ENCODE results near the gene STARD9. TPM values are rescaled to one million over a fixed set of nuclear protein-coding genes. Genes with fewer than 3 reads are reported as not detected.

Gene STARD9
- total and polyA plus RNA-seq, 2 experiments from 2014 or later = 0.60 to 1.4 TPM

DNA sequence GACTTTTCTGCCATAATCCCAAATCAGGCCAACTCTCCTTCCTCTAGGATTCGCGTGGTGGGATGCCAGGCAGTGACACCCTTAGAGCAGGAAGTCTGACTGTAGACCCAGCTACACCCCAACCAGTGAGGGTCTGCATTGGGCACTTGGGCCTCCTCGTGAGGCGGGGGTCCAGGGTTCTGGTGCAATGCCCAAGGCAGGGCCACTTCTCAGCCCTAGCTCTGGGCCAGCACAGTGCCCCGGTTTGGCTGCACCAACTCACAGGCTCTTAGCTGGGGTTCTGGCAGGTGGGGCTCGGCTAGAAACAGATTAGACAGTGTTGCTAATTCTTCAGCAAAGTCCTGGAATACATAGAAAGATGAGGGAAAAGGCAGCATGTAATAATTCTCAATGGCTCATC is 148.9 kb downstream of the STARD9 start:
- Histone ChIP-seq H3K36me3 (ENCODE audit: low read depth) (peaks cover 23% of the 10 kb centered on the region; the same call in 1 of the 2 replicates), H3K4me3 (no peak overlapping the region), H3F3A (ENCODE audit: insufficient read depth) (no peaks in the 10 kb centered on the region), H4K20me1 (ENCODE audit: insufficient read depth) (no peaks in the 10 kb centered on the region), H3K4me1 (ENCODE audit: insufficient read depth) (no peaks in the 10 kb centered on the region), H3K9me2 (ENCODE audit: insufficient read depth) (no peaks in the 10 kb centered on the region), H2AFZ (no peak overlapping the region), H3K27ac (no peak overlapping the region), H3K79me2 (ENCODE audit: insufficient read depth) (no peaks in the 10 kb centered on the region), H3K9ac (no peak overlapping the region), H3K4me2 (ENCODE audit: unreplicated experiment) (no peak overlapping the region), H3K9me3 (ENCODE audit: low read depth) (no peaks in the 10 kb centered on the region), H3K27me3 (replicated peaks; ENCODE audit: insufficient read depth) (no peaks in the 10 kb centered on the region)
- TF ChIP-seq EZH2phosphoT487 (IDR thresholded peaks at IDR 0.05; ENCODE audit: insufficient read depth, low read depth) (no peak), EZH2 (IDR thresholded peaks at IDR 0.05; ENCODE audit: insufficient read depth, poor library complexity, severe bottlenecking) (no peak)
- 80 to 81% methylated on average over 6 of the region's 6 CpGs for WGBS, 2 experiments (ENCODE audit: low coverage in 1 of 2, low lambda C conversion rate in 2 of 2, missing lambda C conversion rate in 2 of 2)
- in situ Hi-C loops (cut with MboI) = no loop called here
- no peak for DNase-seq

DNA sequence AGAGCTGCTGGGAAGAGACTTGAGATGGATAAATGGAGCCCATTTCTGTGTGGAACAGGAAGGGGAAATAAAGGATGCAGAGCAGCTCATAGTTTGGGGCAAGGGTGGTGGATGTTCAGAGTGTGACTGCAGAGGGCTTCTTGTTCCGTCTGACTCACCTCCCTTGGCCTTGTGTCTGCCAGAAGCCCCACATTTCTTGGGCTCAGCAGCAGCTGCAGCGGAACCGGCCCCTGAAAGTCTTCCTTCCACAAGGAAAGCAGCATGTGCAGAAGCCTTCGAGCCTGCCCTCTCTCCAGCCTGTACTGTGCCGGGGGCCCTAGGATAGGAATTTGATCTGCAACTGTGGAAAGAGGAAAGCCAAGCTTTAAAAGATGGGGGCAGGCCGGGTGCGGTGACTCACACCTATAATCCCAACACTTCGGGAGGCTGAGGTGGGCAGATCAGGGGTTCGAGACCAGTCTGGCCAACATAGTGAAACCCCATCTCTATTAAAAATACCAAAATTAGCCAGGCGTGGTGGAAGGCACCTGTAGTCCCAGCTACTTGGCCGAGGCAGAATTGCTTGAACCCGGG is 150.0 kb downstream of the STARD9 start:
- H3K4me2 ChIP-seq (ENCODE audit: unreplicated experiment) = no peak overlapping the region
- no peaks in the 10 kb centered on the region for H3K9me3 ChIP-seq (ENCODE audit: low read depth)
- WGBS, 2 experiments (ENCODE audit: low coverage in 1 of 2, low lambda C conversion rate in 2 of 2, missing lambda C conversion rate in 2 of 2) = 85 to 89% methylated on average over 12 of the region's 12 CpGs
- H3K27ac ChIP-seq = no peak overlapping the region
- H3K36me3 ChIP-seq (ENCODE audit: low read depth) = peaks cover 23% of the 10 kb centered on the region; the same call in 1 of the 2 replicates
- in situ Hi-C loops (cut with MboI) = no loop called here
- no peak for DNase-seq
- H3K4me3 ChIP-seq = no peak overlapping the region
- H3K79me2 ChIP-seq (ENCODE audit: insufficient read depth) = no peaks in the 10 kb centered on the region
- H3F3A ChIP-seq (ENCODE audit: insufficient read depth) = no peaks in the 10 kb centered on the region
- H3K9me2 ChIP-seq (ENCODE audit: insufficient read depth) = no peaks in the 10 kb centered on the region
- H2AFZ ChIP-seq = no peak overlapping the region
- H3K4me1 ChIP-seq (ENCODE audit: insufficient read depth) = no peaks in the 10 kb centered on the region
- no peaks in the 10 kb centered on the region for H4K20me1 ChIP-seq (ENCODE audit: insufficient read depth)
- H3K27me3 ChIP-seq (replicated peaks; ENCODE audit: insufficient read depth) = no peaks in the 10 kb centered on the region
- TF ChIP-seq EZH2phosphoT487 (IDR thresholded peaks at IDR 0.05; ENCODE audit: insufficient read depth, low read depth) = no peak
- no peak for TF ChIP-seq EZH2 (IDR thresholded peaks at IDR 0.05; ENCODE audit: insufficient read depth, poor library complexity, severe bottlenecking)
- no peak overlapping the region for H3K9ac ChIP-seq

DNA sequence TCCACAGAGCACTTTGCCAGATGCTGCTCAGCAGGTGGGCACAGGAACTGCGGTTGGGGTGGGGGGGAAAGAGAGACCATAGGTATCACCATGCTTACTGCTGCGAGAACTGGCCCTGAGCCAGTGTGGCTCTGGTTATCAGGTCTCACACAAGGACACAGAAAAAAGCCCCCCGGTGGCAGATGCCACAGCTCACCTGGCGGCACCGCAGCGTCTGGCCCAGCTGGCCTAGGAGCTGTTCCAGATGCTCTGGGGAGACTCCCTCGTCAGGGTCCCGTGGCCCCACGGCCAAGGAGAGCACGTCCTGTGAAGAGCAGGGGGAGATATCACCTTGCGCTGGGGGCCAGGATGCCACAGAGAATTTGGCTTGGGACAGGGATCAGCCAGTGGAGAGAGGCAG is 150.7 kb downstream of the STARD9 start:
- H3K4me1 ChIP-seq (ENCODE audit: insufficient read depth) = no peaks in the 10 kb centered on the region
- peaks cover 26% of the 10 kb centered on the region; the same call in 1 of the 2 replicates for H3K36me3 ChIP-seq (ENCODE audit: low read depth)
- no peak overlapping the region for H3K9ac ChIP-seq
- H3K27me3 ChIP-seq (replicated peaks; ENCODE audit: insufficient read depth) = no peaks in the 10 kb centered on the region
- no peak for TF ChIP-seq EZH2phosphoT487 (IDR thresholded peaks at IDR 0.05; ENCODE audit: insufficient read depth, low read depth)
- no peak for TF ChIP-seq EZH2 (IDR thresholded peaks at IDR 0.05; ENCODE audit: insufficient read depth, poor library complexity, severe bottlenecking)
- H2AFZ ChIP-seq = no peak overlapping the region
- no peak overlapping the region for H3K4me3 ChIP-seq
- no peaks in the 10 kb centered on the region for H4K20me1 ChIP-seq (ENCODE audit: insufficient read depth)
- no peak overlapping the region for H3K4me2 ChIP-seq (ENCODE audit: unreplicated experiment)
- 90% methylated on average over 11 of the region's 11 CpGs for WGBS, 2 experiments (ENCODE audit: low coverage in 1 of 2, low lambda C conversion rate in 2 of 2, missing lambda C conversion rate in 2 of 2)
- no peak for DNase-seq
- H3K9me2 ChIP-seq (ENCODE audit: insufficient read depth) = no peaks in the 10 kb centered on the region
- no peak overlapping the region for H3K27ac ChIP-seq
- H3K79me2 ChIP-seq (ENCODE audit: insufficient read depth) = no peaks in the 10 kb centered on the region
- no peaks in the 10 kb centered on the region for H3F3A ChIP-seq (ENCODE audit: insufficient read depth)
- H3K9me3 ChIP-seq (ENCODE audit: low read depth) = no peaks in the 10 kb centered on the region
- in situ Hi-C loops (cut with MboI) = no loop called here

DNA sequence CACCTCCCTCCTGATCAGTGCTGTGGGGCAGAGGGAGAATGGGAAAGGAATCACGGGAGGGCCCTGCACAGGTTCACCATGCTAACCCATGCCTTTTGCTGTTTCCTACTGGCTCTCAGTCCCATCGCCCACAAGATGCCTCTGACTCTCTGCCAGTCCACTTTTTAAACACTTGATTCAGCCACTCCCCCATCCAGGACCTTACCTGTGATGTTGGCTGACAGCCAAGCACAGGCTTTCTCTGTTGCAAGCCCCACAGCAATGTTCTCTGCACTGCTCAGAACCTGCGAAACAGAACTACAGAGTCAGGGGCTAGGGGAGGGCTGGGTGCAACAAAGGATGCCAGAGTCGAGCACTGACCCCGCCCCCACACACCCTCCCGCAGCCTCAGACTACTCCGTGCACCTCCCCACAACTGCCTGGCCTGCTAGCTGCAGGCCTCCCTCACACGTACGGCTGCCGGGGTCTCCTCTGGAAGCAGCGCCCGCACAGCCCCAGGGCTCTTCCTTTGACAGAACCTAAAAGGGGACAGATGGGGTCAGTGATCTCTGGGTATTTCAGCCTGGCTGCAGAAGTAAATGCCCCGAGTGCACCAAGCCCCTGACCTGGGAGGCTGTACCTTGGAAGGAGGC is 152.5 kb downstream of the STARD9 start:
- H4K20me1 ChIP-seq (ENCODE audit: insufficient read depth) = no peaks in the 10 kb centered on the region
- no peak overlapping the region for H3K27ac ChIP-seq
- H3K9ac ChIP-seq = no peak overlapping the region
- no peak overlapping the region for H3K4me3 ChIP-seq
- no peaks in the 10 kb centered on the region for H3K27me3 ChIP-seq (replicated peaks; ENCODE audit: insufficient read depth)
- peaks cover 22% of the 10 kb centered on the region; the same call in 1 of the 2 replicates for H3K36me3 ChIP-seq (ENCODE audit: low read depth)
- DNase-seq = no peak
- no peak overlapping the region for H2AFZ ChIP-seq
- in situ Hi-C loops (cut with MboI) = no loop called here
- no peaks in the 10 kb centered on the region for H3K9me3 ChIP-seq (ENCODE audit: low read depth)
- H3K9me2 ChIP-seq (ENCODE audit: insufficient read depth) = no peaks in the 10 kb centered on the region
- no peaks in the 10 kb centered on the region for H3K4me1 ChIP-seq (ENCODE audit: insufficient read depth)
- H3F3A ChIP-seq (ENCODE audit: insufficient read depth) = no peaks in the 10 kb centered on the region
- 80 to 81% methylated on average over 12 to 13 of the region's 13 CpGs for WGBS, 2 experiments (ENCODE audit: low coverage in 1 of 2, low lambda C conversion rate in 2 of 2, missing lambda C conversion rate in 2 of 2)
- no peak for TF ChIP-seq EZH2phosphoT487 (IDR thresholded peaks at IDR 0.05; ENCODE audit: insufficient read depth, low read depth)
- TF ChIP-seq EZH2 (IDR thresholded peaks at IDR 0.05; ENCODE audit: insufficient read depth, poor library complexity, severe bottlenecking) = no peak
- H3K4me2 ChIP-seq (ENCODE audit: unreplicated experiment) = no peak overlapping the region
- H3K79me2 ChIP-seq (ENCODE audit: insufficient read depth) = no peaks in the 10 kb centered on the region

Data from GM23248 (cell line).